B cell (primary cell): ENCODE data around the gene SAMD4A. TPM values are rescaled to one million over a fixed set of nuclear protein-coding genes. Genes with fewer than 3 reads are reported as not detected.

Experiments used
- ATAC-seq: fragments of 200-7000 bp; cut with Tn5 transposase; one replicate; pipeline ENCODE4 v1.10.0; 2021; ENCODE audit warnings: low read depth, mild to moderate bottlenecking, moderate number of reproducible peaks, moderate library complexity
- CTCF ChIA-PET: fragments of 350-600 bp; sonication (Branson Sonifier 250); formaldehyde crosslinking; loops from one replicate; lab custom pipeline; 2021; ENCODE audit warnings: antibody characterized with exemption, inconsistent platforms; lab: Charles Lee
- POLR2A ChIA-PET: fragments of 350-600 bp; sonication (Branson Sonifier 250); formaldehyde crosslinking; loops from one replicate; lab custom pipeline; 2021; ENCODE audit warnings: antibody characterized with exemption; lab: Charles Lee
- DNase-seq: peaks from one replicate; pipeline ENCODE4 v3.0.0; 2013
- H2AFZ ChIP-seq: 2 replicates; pipeline ENCODE4 v1.6.1; 2012; ENCODE audit warnings: mild to moderate bottlenecking, low read depth, low read length; ENCODE audit not compliant: insufficient read depth, poor library complexity, severe bottlenecking
- H3K27ac ChIP-seq, 2 donors: 1 replicate in 1 of 2; 2 replicates in 1 of 2; pipeline ENCODE4 v1.5.1; 2012 to 2013; ENCODE audit warnings: low read length in 2 of 2, mild to moderate bottlenecking in 2 of 2, moderate library complexity in 1 of 2
- H3K27me3 ChIP-seq, 4 experiments: fragments of 200-600 bp in 1 of 4; sonication (generic) in 1 of 4; replicated peaks in 1 of 4; 1 replicate in 2 of 4; 2 replicates in 2 of 4; pipeline versions ENCODE4 v1.6.1 to v1.7.0; 2013 to 2016; ENCODE audit warnings: low read length in 3 of 4, mild to moderate bottlenecking in 2 of 4, mixed read lengths in 1 of 4, moderate library complexity in 1 of 4; ENCODE audit not compliant: insufficient read depth in 4 of 4, control insufficient read depth in 3 of 4; ENCODE audit errors: control extremely low read depth in 1 of 4
- H3K36me3 ChIP-seq, 2 experiments: replicated peaks in 1 of 2; 1 replicate in 1 of 2; 2 replicates in 1 of 2; pipeline versions ENCODE4 v1.6.1 to v1.7.1; 2013; ENCODE audit warnings: low read length in 1 of 2; ENCODE audit not compliant: insufficient read depth in 2 of 2, control insufficient read depth in 1 of 2; ENCODE audit errors: control extremely low read depth in 1 of 2, extremely low read depth in 1 of 2
- H3K4me1 ChIP-seq, 2 donors: fragments of 200-600 bp in 1 of 2; sonication (generic) in 1 of 2; 1 replicate in 1 of 2; 2 replicates in 1 of 2; pipeline versions ENCODE4 v1.5.1 to v1.6.1; 2013 to 2017; ENCODE audit warnings: low read length in 2 of 2; ENCODE audit not compliant: control insufficient read depth in 2 of 2, insufficient read depth in 2 of 2
- H3K4me2 ChIP-seq: replicated peaks from 2 replicates; pipeline ENCODE3; 2012; ENCODE audit warnings: mild to moderate bottlenecking, low read depth, low read length; ENCODE audit not compliant: poor library complexity, severe bottlenecking
- H3K4me3 ChIP-seq, 5 experiments: fragments of 200-600 bp in 1 of 5; sonication (generic) in 1 of 5; 1 replicate in 3 of 5; 2 replicates in 2 of 5; pipeline versions ENCODE4 v1.5.1 to v1.7.0; 2011 to 2016; ENCODE audit warnings: low read length in 4 of 5, mild to moderate bottlenecking in 4 of 5, low read depth in 2 of 5, control low read depth in 1 of 5, moderate library complexity in 1 of 5; ENCODE audit not compliant: insufficient read depth in 1 of 5; ENCODE audit errors: control extremely low read depth in 1 of 5, extremely low read depth in 1 of 5
- H3K79me2 ChIP-seq: fragments of 200-600 bp; sonication (generic); one replicate; pipeline ENCODE4 v1.6.0; 2016; ENCODE audit warnings: low read length; ENCODE audit not compliant: control insufficient read depth, insufficient read depth
- H3K9ac ChIP-seq: fragments of 200-600 bp; sonication (generic); 2 replicates; pipeline ENCODE4 v1.6.1; 2017; ENCODE audit warnings: mild to moderate bottlenecking, low read length, moderate library complexity
- H3K9me3 ChIP-seq, 3 donors: one replicate each; pipeline versions ENCODE4 v1.6.1 to v1.7.1; 2013; ENCODE audit warnings: low read length in 2 of 3; ENCODE audit not compliant: control insufficient read depth in 2 of 3, insufficient read depth in 1 of 3; ENCODE audit errors: control extremely low read depth in 1 of 3
- H4K20me1 ChIP-seq: 2 replicates; pipeline ENCODE4 v1.6.0; 2012; ENCODE audit warnings: mild to moderate bottlenecking, low read length; ENCODE audit not compliant: insufficient read depth, control insufficient read depth, poor library complexity, severe bottlenecking
- H3K27ac Mint-ChIP-seq: one replicate; pipeline ENCODE4 v1.8.0; 2021; ENCODE audit warnings: mixed read lengths
- H3K27me3 Mint-ChIP-seq: one replicate; pipeline ENCODE4 v1.8.0; 2021; ENCODE audit warnings: mixed read lengths
- H3K4me1 Mint-ChIP-seq: one replicate; pipeline ENCODE4 v1.8.0; 2021; ENCODE audit warnings: mixed read lengths
- H3K4me3 Mint-ChIP-seq: one replicate; pipeline ENCODE4 v1.8.0; 2021; ENCODE audit warnings: mixed read lengths
- H3K9me3 Mint-ChIP-seq: one replicate; pipeline ENCODE4 v1.8.0; 2022; ENCODE audit warnings: mixed read lengths; ENCODE audit not compliant: insufficient read depth
- EZH2 ChIP-seq: IDR thresholded peaks from 2 replicates; pipeline ENCODE4 v1.6.1; 2012; ENCODE audit warnings: borderline replicate concordance, low read depth, mild to moderate bottlenecking, moderate library complexity, low read length; ENCODE audit not compliant: insufficient read depth, poor library complexity, severe bottlenecking
- WGBS: methylation state at CpG from one replicate; pipeline ENCODE4 v1.1.5; 2013; ENCODE audit warnings: missing lambda C conversion rate; ENCODE audit not compliant: insufficient coverage; 5-methylcytosine and 5-hydroxymethylcytosine counted together
- intact Hi-C: fragments of 100-400 bp; cut with micrococcal nuclease; formaldehyde crosslinking; loops from one replicate; pipeline ENCODE4 v1.10.0; 2022
- polyA plus RNA-seq: library from polyadenylated mRNA; depleted of rRNA; stranded (reverse); fragments of >200 nt; gene quantifications from 2 replicates; pipeline ENCODE4 v1.2.3, GENCODE V29; 2012
- total RNA-seq, 2 donors: library from RNA; stranded (reverse); fragments of 120-200 nt in 1 of 2; gene quantifications; 1 replicate in 1 of 2; 2 replicates in 1 of 2; pipeline versions ENCODE4 v1.2.3 to v1.2.4, GENCODE V29; 2013 to 2022
- TF ChIP-seq, protein P1 (sequence below): fragments of 200-600 bp; IDR thresholded peaks from one replicate; pipeline ENCODE4 v1.8.0; 2022; ENCODE audit warnings: antibody characterized with exemption, mild to moderate bottlenecking

SAMD4A gene
- total and polyA plus RNA-seq, 2 donors (not counting 1 experiment from before 2014, with no cell fraction given) = 5.7 to 13.7 TPM

DNA sequence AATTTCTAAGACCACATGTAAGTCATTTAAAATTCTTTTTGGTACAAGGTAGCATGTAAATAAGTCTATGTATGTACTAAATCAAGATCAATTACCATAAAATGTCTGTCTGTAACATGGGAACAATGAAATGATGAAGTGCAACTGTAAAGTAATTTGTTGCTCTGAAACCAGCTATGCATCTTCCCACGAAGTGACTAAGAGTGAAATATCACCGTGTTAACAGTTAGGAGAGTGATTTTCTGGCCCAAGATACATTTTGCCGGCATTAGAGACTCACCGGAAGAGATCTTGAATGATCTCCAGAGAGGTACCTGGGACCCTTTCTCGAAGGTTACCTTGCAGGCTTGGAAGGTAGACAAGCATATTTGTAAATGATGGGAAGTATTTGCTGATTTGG is 105.8 kb downstream of the SAMD4A start:
- intact Hi-C loops = no loop called here
- Histone ChIP-seq H3K4me3 (no peak overlapping the region), H3K4me1 (no peaks in the 10 kb centered on the region), H3K4me2 (no peak overlapping the region), H3K9ac (no peak overlapping the region), H2AFZ (no peak overlapping the region), H3K27ac (no peak overlapping the region), H3K79me2 (peaks cover 4% of the 10 kb centered on the region), H3K36me3 (peaks cover 0 to 2% of the 10 kb centered on the region in 2 experiments), H3K9me3 (no peaks in the 10 kb centered on the region), H3K27me3 (no peaks in the 10 kb centered on the region), H4K20me1 (no peaks in the 10 kb centered on the region)
- POLR2A ChIA-PET = no interaction called here
- 91% methylated on average over 4 of the region's 5 CpGs for WGBS
- no peaks in the 10 kb centered on the region for H3K27me3 Mint-ChIP-seq
- H3K9me3 Mint-ChIP-seq = no peaks in the 10 kb centered on the region
- H3K4me1 Mint-ChIP-seq = no peaks in the 10 kb centered on the region
- no peak for TF ChIP-seq EZH2
- TF ChIP-seq, protein P1, sequence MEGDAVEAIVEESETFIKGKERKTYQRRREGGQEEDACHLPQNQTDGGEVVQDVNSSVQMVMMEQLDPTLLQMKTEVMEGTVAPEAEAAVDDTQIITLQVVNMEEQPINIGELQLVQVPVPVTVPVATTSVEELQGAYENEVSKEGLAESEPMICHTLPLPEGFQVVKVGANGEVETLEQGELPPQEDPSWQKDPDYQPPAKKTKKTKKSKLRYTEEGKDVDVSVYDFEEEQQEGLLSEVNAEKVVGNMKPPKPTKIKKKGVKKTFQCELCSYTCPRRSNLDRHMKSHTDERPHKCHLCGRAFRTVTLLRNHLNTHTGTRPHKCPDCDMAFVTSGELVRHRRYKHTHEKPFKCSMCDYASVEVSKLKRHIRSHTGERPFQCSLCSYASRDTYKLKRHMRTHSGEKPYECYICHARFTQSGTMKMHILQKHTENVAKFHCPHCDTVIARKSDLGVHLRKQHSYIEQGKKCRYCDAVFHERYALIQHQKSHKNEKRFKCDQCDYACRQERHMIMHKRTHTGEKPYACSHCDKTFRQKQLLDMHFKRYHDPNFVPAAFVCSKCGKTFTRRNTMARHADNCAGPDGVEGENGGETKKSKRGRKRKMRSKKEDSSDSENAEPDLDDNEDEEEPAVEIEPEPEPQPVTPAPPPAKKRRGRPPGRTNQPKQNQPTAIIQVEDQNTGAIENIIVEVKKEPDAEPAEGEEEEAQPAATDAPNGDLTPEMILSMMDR = no peak
- no peak overlapping the region for H3K4me3 Mint-ChIP-seq
- H3K27ac Mint-ChIP-seq = no peak overlapping the region
- DNase-seq (no peak), ATAC-seq (no peak)
- CTCF ChIA-PET = no interaction called here

GRCh38 chr14:54673193-54674045 is 106.5 kb downstream of the SAMD4A start:
- no peaks in the 10 kb centered on the region for H3K9me3 Mint-ChIP-seq
- H3K9me3 ChIP-seq = no peaks in the 10 kb centered on the region
- H4K20me1 ChIP-seq = no peaks in the 10 kb centered on the region
- no peaks in the 10 kb centered on the region for H3K27me3 ChIP-seq
- ATAC-seq = no peak
- no peaks in the 10 kb centered on the region for H3K79me2 ChIP-seq
- H3K36me3 ChIP-seq = peaks cover 0 to 2% of the 10 kb centered on the region in 2 experiments
- ChIA-PET POLR2A (no interaction called here), CTCF (no interaction called here)
- H3K4me1 ChIP-seq = no peaks in the 10 kb centered on the region
- H3K4me2 ChIP-seq = no peak overlapping the region
- H3K4me1 Mint-ChIP-seq = no peaks in the 10 kb centered on the region
- no peak overlapping the region for H2AFZ ChIP-seq
- no peak for DNase-seq
- H3K27ac ChIP-seq = no peak overlapping the region
- no peak overlapping the region for H3K4me3 Mint-ChIP-seq
- intact Hi-C loops = no loop called here
- no peak overlapping the region for H3K27ac Mint-ChIP-seq
- no peak overlapping the region for H3K4me3 ChIP-seq
- 86% methylated on average over 8 of the region's 13 CpGs for WGBS
- no peaks in the 10 kb centered on the region for H3K27me3 Mint-ChIP-seq
- H3K9ac ChIP-seq = no peak overlapping the region
- TF ChIP-seq, protein P1 = no peak
- TF ChIP-seq EZH2 = no peak
